ENCODE data around the gene WDR75.

DNA sequence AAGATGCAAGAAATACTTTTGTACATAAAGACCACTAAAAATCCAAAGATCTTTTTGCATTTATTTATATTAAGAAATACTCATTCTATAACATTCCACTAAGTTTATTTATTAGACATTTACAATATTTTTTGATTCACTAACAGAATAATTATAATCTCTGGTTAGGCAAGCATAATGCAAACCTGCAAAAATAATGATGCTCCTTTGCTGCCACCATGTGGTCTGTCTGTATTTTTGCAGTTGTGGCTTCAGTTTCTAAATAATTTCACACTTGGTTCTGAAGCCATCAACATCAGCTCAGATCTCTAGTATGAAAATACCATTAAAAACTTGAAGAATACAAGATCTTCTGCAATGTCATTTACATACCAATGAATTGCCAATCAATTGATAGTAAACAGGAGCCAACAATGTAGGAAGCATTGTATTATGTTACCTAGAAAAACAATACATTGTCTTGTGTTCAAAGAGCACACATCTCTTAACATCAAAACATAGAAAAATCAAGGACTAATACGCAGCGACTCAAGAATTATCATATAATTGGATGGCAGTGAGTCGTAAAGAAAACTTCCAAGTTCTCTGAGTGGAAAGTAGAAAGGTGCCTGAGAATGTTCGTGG lies 28.8 kb upstream of the WDR75 start:
- TF ChIP-seq, protein P1, sequence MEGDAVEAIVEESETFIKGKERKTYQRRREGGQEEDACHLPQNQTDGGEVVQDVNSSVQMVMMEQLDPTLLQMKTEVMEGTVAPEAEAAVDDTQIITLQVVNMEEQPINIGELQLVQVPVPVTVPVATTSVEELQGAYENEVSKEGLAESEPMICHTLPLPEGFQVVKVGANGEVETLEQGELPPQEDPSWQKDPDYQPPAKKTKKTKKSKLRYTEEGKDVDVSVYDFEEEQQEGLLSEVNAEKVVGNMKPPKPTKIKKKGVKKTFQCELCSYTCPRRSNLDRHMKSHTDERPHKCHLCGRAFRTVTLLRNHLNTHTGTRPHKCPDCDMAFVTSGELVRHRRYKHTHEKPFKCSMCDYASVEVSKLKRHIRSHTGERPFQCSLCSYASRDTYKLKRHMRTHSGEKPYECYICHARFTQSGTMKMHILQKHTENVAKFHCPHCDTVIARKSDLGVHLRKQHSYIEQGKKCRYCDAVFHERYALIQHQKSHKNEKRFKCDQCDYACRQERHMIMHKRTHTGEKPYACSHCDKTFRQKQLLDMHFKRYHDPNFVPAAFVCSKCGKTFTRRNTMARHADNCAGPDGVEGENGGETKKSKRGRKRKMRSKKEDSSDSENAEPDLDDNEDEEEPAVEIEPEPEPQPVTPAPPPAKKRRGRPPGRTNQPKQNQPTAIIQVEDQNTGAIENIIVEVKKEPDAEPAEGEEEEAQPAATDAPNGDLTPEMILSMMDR (IDR thresholded peaks at IDR 0.05; ENCODE audit: borderline replicate concordance, extremely low read depth, low read length, poor library complexity, severe bottlenecking), result peak; percentile 84
- TF ChIP-seq EZH2 (IDR thresholded peaks at IDR 0.05; ENCODE audit: borderline replicate concordance, low read depth, low read length, severe bottlenecking), result no peak
